GM18517 (cell line): ENCODE measurements around the gene SPTBN1.
"Not testable (repeated sequence)": the region's sequence is repeated elsewhere in the genome, so short reads cannot be mapped to it uniquely, and the experiment has no call there.

ENCODE experiments used
- ATAC-seq: cut with Tn5 transposase; IDR thresholded peaks from one replicate; pipeline ENCODE4 v1.9.1; 2021; ENCODE audit warnings: mild to moderate bottlenecking, moderate library complexity; ENCODE audit not compliant: unreplicated experiment

The SPTBN1 gene

GRCh38 chr2:54691445-54692135 is 235.5 kb downstream of the SPTBN1 start:
- ATAC-seq = no peak

- ATAC-seq = no peak
Measured at GRCh38 chr2:54692556-54692955, 236.4 kb downstream of the SPTBN1 start.

GRCh38 chr2:54695378-54695777 is 239.3 kb downstream of the SPTBN1 start:
- no peak for ATAC-seq

- ATAC-seq = no peak
Measured at GRCh38 chr2:54697934-54698333, 241.8 kb downstream of the SPTBN1 start.

GRCh38 chr2:54698926-54699325 is 242.8 kb downstream of the SPTBN1 start:
- not testable (repeated sequence) for ATAC-seq

- no peak for ATAC-seq
Measured at GRCh38 chr2:54699665-54700064, 243.5 kb downstream of the SPTBN1 start.

GRCh38 chr2:54701029-54701428 is 244.9 kb downstream of the SPTBN1 start:
- ATAC-seq = no peak

- ATAC-seq = no peak
Measured at GRCh38 chr2:54704238-54704637, 248.1 kb downstream of the SPTBN1 start.

GRCh38 chr2:54704688-54705605 is 248.8 kb downstream of the SPTBN1 start:
- ATAC-seq = peak; percentile 53

- ATAC-seq = no peak
Measured at GRCh38 chr2:54706622-54707021, 250.5 kb downstream of the SPTBN1 start.

- ATAC-seq = no peak
Measured at GRCh38 chr2:54708584-54709335, 252.6 kb downstream of the SPTBN1 start.

- no peak for ATAC-seq
Measured at GRCh38 chr2:54709336-54709809, 253.2 kb downstream of the SPTBN1 start.

- no peak for ATAC-seq
Measured at GRCh38 chr2:54710216-54710615, 254.1 kb downstream of the SPTBN1 start.

GRCh38 chr2:54712516-54712915 is 256.4 kb downstream of the SPTBN1 start:
- no peak for ATAC-seq

GRCh38 chr2:54714996-54715395 is 258.9 kb downstream of the SPTBN1 start:
- no peak for ATAC-seq

GRCh38 chr2:54716375-54716774 is 260.2 kb downstream of the SPTBN1 start:
- ATAC-seq = no peak

- no peak for ATAC-seq
Measured at GRCh38 chr2:54720563-54720962, 264.4 kb downstream of the SPTBN1 start.
